GM23338 (cell line): ENCODE results near the gene PPP1R3D. TPM values are rescaled to one million over a fixed set of nuclear protein-coding genes. Genes with fewer than 3 reads are reported as not detected.

ENCODE experiments used
- ATAC-seq: fragments of 200-7000 bp; cut with Tn5 transposase; 3 replicates; pipeline ENCODE4 v1.9.1; 2020
- DNase-seq: peaks from one replicate; pipeline ENCODE4 v3.0.0-alpha.2; 2015; ENCODE audit warnings: low spot score
- H2AFZ ChIP-seq: fragments of 200-600 bp; sonication (generic); 2 replicates; pipeline ENCODE4 v1.8.0; 2016; ENCODE audit warnings: antibody characterized with exemption, mild to moderate bottlenecking, moderate library complexity
- H3F3A ChIP-seq: fragments of 200-600 bp; sonication (generic); replicated peaks from 2 replicates; pipeline ENCODE4 v1.8.0; 2017; ENCODE audit warnings: antibody characterized with exemption, mixed run types, low read depth
- H3K27ac ChIP-seq: fragments of 200-600 bp; sonication (generic); 2 replicates; pipeline ENCODE4 v1.6.1; 2016; ENCODE audit warnings: low read depth
- H3K27me3 ChIP-seq: fragments of 200-600 bp; sonication (generic); 2 replicates; pipeline ENCODE4 v1.8.0; 2016; ENCODE audit warnings: mild to moderate bottlenecking, mixed run types, moderate library complexity; ENCODE audit not compliant: insufficient read depth
- H3K36me3 ChIP-seq: fragments of 200-600 bp; sonication (generic); 2 replicates; pipeline ENCODE4 v1.8.0; 2016; ENCODE audit warnings: mild to moderate bottlenecking; ENCODE audit not compliant: insufficient read depth
- H3K4me1 ChIP-seq: fragments of 200-600 bp; sonication (generic); 2 replicates; pipeline ENCODE4 v1.8.0; 2016; ENCODE audit warnings: mild to moderate bottlenecking, moderate library complexity; ENCODE audit not compliant: insufficient read depth
- H3K4me2 ChIP-seq: fragments of 200-600 bp; sonication (generic); 2 replicates; pipeline ENCODE4 v1.7.1; 2017; ENCODE audit warnings: mixed run types
- H3K4me3 ChIP-seq: fragments of 200-600 bp; sonication (generic); 2 replicates; pipeline ENCODE4 v1.6.1; 2016; ENCODE audit warnings: mixed run types
- H3K79me2 ChIP-seq: fragments of 200-600 bp; sonication (generic); replicated peaks from 2 replicates; pipeline ENCODE4 v1.8.0; 2017; ENCODE audit warnings: mild to moderate bottlenecking; ENCODE audit not compliant: insufficient read depth
- H3K9me2 ChIP-seq: fragments of 200-600 bp; sonication (generic); 2 replicates; pipeline ENCODE4 v1.8.0; 2017; ENCODE audit not compliant: insufficient read depth
- H4K20me1 ChIP-seq: fragments of 200-600 bp; sonication (generic); replicated peaks from 2 replicates; pipeline ENCODE4 v1.8.0; 2017; ENCODE audit warnings: mild to moderate bottlenecking; ENCODE audit not compliant: insufficient read depth
- H3K27ac Mint-ChIP-seq: 2 replicates; pipeline ENCODE4 v1.8.0; 2020; ENCODE audit warnings: inconsistent platforms, mild to moderate bottlenecking, moderate library complexity, mixed read lengths
- H3K27me3 Mint-ChIP-seq: 3 replicates; pipeline ENCODE4 v1.8.0; 2022; ENCODE audit warnings: low read depth, mild to moderate bottlenecking, moderate library complexity, mixed read lengths, inconsistent platforms; ENCODE audit not compliant: insufficient read depth, poor library complexity
- H3K36me3 Mint-ChIP-seq: 3 replicates; pipeline ENCODE4 v1.8.0; 2021; ENCODE audit warnings: low read depth, mild to moderate bottlenecking, inconsistent platforms, moderate library complexity, mixed read lengths
- H3K4me1 Mint-ChIP-seq: 3 replicates; pipeline ENCODE4 v1.8.0; 2020; ENCODE audit warnings: mild to moderate bottlenecking, inconsistent platforms, mixed read lengths
- H3K4me3 Mint-ChIP-seq: 3 replicates; pipeline ENCODE4 v1.8.0; 2021; ENCODE audit warnings: moderate library complexity, mild to moderate bottlenecking, inconsistent platforms, mixed read lengths
- H3K9me3 Mint-ChIP-seq: 3 replicates; pipeline ENCODE4 v1.8.0; 2020; ENCODE audit warnings: moderate library complexity, mild to moderate bottlenecking, inconsistent platforms, mixed read lengths
- CREB1 ChIP-seq: fragments of 250-450 bp; sonication (Bioruptor Pico); IDR thresholded peaks from 2 replicates; pipeline ENCODE4 v1.5.0; 2020; ENCODE audit warnings: low read depth, mild to moderate bottlenecking, moderate library complexity
- EZH2 ChIP-seq: fragments of 200-600 bp; sonication (generic); IDR thresholded peaks from one replicate; pipeline ENCODE4 v1.8.0; 2017; ENCODE audit warnings: antibody characterized with exemption, mild to moderate bottlenecking, low read depth; ENCODE audit not compliant: unreplicated experiment
- EZH2phosphoT487 ChIP-seq: fragments of 200-600 bp; sonication (generic); IDR thresholded peaks from one replicate; pipeline ENCODE4 v1.8.1; 2018; ENCODE audit warnings: antibody characterized with exemption; ENCODE audit not compliant: unreplicated experiment
- JUNB ChIP-seq: IDR thresholded peaks from one replicate; pipeline ENCODE4 v1.6.1; 2016; ENCODE audit warnings: antibody characterized with exemption; ENCODE audit not compliant: unreplicated experiment
- NANOG ChIP-seq: IDR thresholded peaks from 2 replicates; pipeline ENCODE4 v1.6.1; 2016; ENCODE audit warnings: antibody characterized with exemption, borderline replicate concordance
- POLR2AphosphoS5 ChIP-seq: IDR thresholded peaks from 2 replicates; pipeline ENCODE4 v1.6.1; 2016; ENCODE audit warnings: antibody characterized with exemption, low read depth
- STAT1 ChIP-seq: IDR thresholded peaks from one replicate; pipeline ENCODE4 v1.6.1; 2016; ENCODE audit warnings: antibody characterized with exemption; ENCODE audit not compliant: unreplicated experiment
- ZNF114 ChIP-seq: fragments of 250-450 bp; sonication (Bioruptor Pico); IDR thresholded peaks from 2 replicates; pipeline ENCODE4 v1.5.0; 2020; ENCODE audit warnings: mild to moderate bottlenecking, moderate library complexity
- ZNF331 ChIP-seq: fragments of 250-450 bp; sonication (Bioruptor Pico); IDR thresholded peaks from 2 replicates; pipeline ENCODE4 v1.5.0; 2020; ENCODE audit warnings: low read depth, mild to moderate bottlenecking, moderate library complexity
- polyA plus RNA-seq: library from polyadenylated mRNA; unstranded; fragments of >200 nt; fragmentation: Nextera tagmentation; extraction: Ambion mirVana; gene quantifications from 2 replicates; pipeline ENCODE4 v1.2.1, GENCODE V29; 2016
- total RNA-seq: library from RNA; depleted of rRNA; stranded (reverse); fragments of >200 nt; shearing (Covaris generic); gene quantifications from 2 replicates; pipeline ENCODE4 v1.2.3, GENCODE V29; 2014
- TF ChIP-seq, protein P1 (sequence below): IDR thresholded peaks from 2 replicates; pipeline ENCODE4 v1.6.1; 2016; ENCODE audit warnings: antibody characterized with exemption
- TF ChIP-seq, protein P2 (sequence below), 2 experiments: fragments of 200-600 bp in 1 of 2; sonication (generic) in 1 of 2; conservative IDR thresholded peaks; 2 replicates each; pipeline versions ENCODE4 v1.5.1 to v1.6.1; 2016 to 2017; ENCODE audit warnings: antibody characterized with exemption in 2 of 2, low read depth in 2 of 2, mild to moderate bottlenecking in 2 of 2, moderate library complexity in 1 of 2
- TF ChIP-seq, protein P3 (sequence below): IDR thresholded peaks from one replicate; pipeline ENCODE4 v1.6.1; 2018; ENCODE audit warnings: antibody characterized with exemption; ENCODE audit not compliant: unreplicated experiment
- TF ChIP-seq, protein P4 (sequence below): fragments of 250-450 bp; sonication (Bioruptor Pico); IDR thresholded peaks from 2 replicates; pipeline ENCODE4 v1.5.0; 2020; ENCODE audit warnings: mild to moderate bottlenecking, moderate library complexity

Gene PPP1R3D
- total and polyA plus RNA-seq, 2 experiments from 2014 or later: 1.4 to 3.0 TPM

DNA sequence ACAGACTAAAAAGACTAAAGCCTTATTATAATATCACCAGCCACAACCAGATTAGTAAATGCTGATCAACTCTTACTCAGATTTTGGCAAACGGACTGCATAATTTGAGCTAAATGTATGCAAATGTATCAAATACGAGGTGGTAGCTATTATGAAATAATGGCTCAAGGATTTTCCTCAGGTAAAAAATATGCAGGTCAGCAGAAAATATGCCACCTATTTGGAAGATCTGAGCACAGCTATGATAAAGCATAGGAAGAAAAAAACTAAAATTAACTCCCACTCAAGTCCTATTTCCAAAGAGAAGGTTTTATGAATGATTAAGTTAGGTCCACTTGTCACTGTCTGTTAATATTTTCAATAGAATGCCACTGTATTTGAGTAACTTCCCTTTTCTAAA lies 29.1 kb downstream of the PPP1R3D start:
- H4K20me1 ChIP-seq: no peaks in the 10 kb centered on the region
- no peaks in the 10 kb centered on the region for H3K4me1 Mint-ChIP-seq
- no peaks in the 10 kb centered on the region for H3K27me3 Mint-ChIP-seq
- H3F3A ChIP-seq: no peaks in the 10 kb centered on the region
- no peak overlapping the region for H2AFZ ChIP-seq
- H3K4me2 ChIP-seq: no peak overlapping the region
- ATAC-seq (no peak), DNase-seq (no peak)
- H3K9me2 ChIP-seq: no peaks in the 10 kb centered on the region
- TF ChIP-seq CREB1 (CRISPR knock-in tag) (no peak), STAT1 (no peak), NANOG (no peak), EZH2 (no peak), EZH2phosphoT487 (no peak), ZNF331 (no peak), POLR2AphosphoS5 (no peak), ZNF114 (CRISPR knock-in tag) (no peak), JUNB (no peak)
- TF ChIP-seq, protein P1, sequence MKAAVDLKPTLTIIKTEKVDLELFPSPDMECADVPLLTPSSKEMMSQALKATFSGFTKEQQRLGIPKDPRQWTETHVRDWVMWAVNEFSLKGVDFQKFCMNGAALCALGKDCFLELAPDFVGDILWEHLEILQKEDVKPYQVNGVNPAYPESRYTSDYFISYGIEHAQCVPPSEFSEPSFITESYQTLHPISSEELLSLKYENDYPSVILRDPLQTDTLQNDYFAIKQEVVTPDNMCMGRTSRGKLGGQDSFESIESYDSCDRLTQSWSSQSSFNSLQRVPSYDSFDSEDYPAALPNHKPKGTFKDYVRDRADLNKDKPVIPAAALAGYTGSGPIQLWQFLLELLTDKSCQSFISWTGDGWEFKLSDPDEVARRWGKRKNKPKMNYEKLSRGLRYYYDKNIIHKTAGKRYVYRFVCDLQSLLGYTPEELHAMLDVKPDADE: no peak
- TF ChIP-seq, protein P2, sequence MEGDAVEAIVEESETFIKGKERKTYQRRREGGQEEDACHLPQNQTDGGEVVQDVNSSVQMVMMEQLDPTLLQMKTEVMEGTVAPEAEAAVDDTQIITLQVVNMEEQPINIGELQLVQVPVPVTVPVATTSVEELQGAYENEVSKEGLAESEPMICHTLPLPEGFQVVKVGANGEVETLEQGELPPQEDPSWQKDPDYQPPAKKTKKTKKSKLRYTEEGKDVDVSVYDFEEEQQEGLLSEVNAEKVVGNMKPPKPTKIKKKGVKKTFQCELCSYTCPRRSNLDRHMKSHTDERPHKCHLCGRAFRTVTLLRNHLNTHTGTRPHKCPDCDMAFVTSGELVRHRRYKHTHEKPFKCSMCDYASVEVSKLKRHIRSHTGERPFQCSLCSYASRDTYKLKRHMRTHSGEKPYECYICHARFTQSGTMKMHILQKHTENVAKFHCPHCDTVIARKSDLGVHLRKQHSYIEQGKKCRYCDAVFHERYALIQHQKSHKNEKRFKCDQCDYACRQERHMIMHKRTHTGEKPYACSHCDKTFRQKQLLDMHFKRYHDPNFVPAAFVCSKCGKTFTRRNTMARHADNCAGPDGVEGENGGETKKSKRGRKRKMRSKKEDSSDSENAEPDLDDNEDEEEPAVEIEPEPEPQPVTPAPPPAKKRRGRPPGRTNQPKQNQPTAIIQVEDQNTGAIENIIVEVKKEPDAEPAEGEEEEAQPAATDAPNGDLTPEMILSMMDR (conservative IDR thresholded peaks at IDR 0.05; ENCODE audit: low read depth in 2 of 2): no peak
- TF ChIP-seq, protein P3, sequence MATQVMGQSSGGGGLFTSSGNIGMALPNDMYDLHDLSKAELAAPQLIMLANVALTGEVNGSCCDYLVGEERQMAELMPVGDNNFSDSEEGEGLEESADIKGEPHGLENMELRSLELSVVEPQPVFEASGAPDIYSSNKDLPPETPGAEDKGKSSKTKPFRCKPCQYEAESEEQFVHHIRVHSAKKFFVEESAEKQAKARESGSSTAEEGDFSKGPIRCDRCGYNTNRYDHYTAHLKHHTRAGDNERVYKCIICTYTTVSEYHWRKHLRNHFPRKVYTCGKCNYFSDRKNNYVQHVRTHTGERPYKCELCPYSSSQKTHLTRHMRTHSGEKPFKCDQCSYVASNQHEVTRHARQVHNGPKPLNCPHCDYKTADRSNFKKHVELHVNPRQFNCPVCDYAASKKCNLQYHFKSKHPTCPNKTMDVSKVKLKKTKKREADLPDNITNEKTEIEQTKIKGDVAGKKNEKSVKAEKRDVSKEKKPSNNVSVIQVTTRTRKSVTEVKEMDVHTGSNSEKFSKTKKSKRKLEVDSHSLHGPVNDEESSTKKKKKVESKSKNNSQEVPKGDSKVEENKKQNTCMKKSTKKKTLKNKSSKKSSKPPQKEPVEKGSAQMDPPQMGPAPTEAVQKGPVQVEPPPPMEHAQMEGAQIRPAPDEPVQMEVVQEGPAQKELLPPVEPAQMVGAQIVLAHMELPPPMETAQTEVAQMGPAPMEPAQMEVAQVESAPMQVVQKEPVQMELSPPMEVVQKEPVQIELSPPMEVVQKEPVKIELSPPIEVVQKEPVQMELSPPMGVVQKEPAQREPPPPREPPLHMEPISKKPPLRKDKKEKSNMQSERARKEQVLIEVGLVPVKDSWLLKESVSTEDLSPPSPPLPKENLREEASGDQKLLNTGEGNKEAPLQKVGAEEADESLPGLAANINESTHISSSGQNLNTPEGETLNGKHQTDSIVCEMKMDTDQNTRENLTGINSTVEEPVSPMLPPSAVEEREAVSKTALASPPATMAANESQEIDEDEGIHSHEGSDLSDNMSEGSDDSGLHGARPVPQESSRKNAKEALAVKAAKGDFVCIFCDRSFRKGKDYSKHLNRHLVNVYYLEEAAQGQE: no peak
- TF ChIP-seq, protein P4, sequence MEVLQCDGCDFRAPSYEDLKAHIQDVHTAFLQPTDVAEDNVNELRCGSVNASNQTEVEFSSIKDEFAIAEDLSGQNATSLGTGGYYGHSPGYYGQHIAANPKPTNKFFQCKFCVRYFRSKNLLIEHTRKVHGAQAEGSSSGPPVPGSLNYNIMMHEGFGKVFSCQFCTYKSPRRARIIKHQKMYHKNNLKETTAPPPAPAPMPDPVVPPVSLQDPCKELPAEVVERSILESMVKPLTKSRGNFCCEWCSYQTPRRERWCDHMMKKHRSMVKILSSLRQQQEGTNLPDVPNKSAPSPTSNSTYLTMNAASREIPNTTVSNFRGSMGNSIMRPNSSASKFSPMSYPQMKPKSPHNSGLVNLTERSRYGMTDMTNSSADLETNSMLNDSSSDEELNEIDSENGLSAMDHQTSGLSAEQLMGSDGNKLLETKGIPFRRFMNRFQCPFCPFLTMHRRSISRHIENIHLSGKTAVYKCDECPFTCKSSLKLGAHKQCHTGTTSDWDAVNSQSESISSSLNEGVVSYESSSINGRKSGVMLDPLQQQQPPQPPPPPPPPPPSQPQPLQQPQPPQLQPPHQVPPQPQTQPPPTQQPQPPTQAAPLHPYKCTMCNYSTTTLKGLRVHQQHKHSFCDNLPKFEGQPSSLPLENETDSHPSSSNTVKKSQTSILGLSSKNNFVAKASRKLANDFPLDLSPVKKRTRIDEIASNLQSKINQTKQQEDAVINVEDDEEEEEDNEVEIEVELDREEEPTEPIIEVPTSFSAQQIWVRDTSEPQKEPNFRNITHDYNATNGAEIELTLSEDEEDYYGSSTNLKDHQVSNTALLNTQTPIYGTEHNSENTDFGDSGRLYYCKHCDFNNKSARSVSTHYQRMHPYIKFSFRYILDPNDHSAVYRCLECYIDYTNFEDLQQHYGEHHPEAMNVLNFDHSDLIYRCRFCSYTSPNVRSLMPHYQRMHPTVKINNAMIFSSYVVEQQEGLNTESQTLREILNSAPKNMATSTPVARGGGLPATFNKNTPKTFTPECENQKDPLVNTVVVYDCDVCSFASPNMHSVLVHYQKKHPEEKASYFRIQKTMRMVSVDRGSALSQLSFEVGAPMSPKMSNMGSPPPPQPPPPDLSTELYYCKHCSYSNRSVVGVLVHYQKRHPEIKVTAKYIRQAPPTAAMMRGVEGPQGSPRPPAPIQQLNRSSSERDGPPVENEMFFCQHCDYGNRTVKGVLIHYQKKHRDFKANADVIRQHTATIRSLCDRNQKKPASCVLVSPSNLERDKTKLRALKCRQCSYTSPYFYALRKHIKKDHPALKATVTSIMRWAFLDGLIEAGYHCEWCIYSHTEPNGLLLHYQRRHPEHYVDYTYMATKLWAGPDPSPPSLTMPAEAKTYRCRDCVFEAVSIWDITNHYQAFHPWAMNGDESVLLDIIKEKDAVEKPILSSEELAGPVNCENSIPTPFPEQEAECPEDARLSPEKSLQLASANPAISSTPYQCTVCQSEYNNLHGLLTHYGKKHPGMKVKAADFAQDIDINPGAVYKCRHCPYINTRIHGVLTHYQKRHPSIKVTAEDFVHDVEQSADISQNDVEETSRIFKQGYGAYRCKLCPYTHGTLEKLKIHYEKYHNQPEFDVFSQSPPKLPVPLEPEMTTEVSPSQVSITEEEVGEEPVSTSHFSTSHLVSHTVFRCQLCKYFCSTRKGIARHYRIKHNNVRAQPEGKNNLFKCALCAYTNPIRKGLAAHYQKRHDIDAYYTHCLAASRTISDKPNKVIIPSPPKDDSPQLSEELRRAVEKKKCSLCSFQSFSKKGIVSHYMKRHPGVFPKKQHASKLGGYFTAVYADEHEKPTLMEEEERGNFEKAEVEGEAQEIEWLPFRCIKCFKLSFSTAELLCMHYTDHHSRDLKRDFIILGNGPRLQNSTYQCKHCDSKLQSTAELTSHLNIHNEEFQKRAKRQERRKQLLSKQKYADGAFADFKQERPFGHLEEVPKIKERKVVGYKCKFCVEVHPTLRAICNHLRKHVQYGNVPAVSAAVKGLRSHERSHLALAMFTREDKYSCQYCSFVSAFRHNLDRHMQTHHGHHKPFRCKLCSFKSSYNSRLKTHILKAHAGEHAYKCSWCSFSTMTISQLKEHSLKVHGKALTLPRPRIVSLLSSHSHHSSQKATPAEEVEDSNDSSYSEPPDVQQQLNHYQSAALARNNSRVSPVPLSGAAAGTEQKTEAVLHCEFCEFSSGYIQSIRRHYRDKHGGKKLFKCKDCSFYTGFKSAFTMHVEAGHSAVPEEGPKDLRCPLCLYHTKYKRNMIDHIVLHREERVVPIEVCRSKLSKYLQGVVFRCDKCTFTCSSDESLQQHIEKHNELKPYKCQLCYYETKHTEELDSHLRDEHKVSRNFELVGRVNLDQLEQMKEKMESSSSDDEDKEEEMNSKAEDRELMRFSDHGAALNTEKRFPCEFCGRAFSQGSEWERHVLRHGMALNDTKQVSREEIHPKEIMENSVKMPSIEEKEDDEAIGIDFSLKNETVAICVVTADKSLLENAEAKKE (CRISPR knock-in tag): no peak
- no peak overlapping the region for H3K4me3 ChIP-seq
- no peak overlapping the region for H3K27ac Mint-ChIP-seq
- no peaks in the 10 kb centered on the region for H3K79me2 ChIP-seq
- H3K4me1 ChIP-seq: no peaks in the 10 kb centered on the region
- H3K36me3 Mint-ChIP-seq: no peaks in the 10 kb centered on the region
- no peaks in the 10 kb centered on the region for H3K36me3 ChIP-seq
- no peak overlapping the region for H3K4me3 Mint-ChIP-seq
- no peaks in the 10 kb centered on the region for H3K9me3 Mint-ChIP-seq
- H3K27ac ChIP-seq: no peak overlapping the region
- H3K27me3 ChIP-seq: no peaks in the 10 kb centered on the region; the same call in 1 of the 2 replicates
